Activated CD8-positive, alpha-beta T cell treated with anti-CD3 and anti-CD28 coated beads for 36 hours (primary cell): ENCODE results near the gene ENAH. TPM values are rescaled to one million over a fixed set of nuclear protein-coding genes. Genes with fewer than 3 reads are reported as not detected.

Source experiments
- ATAC-seq: fragments of 200-7000 bp; cut with Tn5 transposase; one replicate; pipeline ENCODE4 v1.10.0; 2021; ENCODE audit warnings: mild to moderate bottlenecking, moderate library complexity
- CTCF ChIA-PET: fragments of 350-600 bp; sonication (Branson Sonifier 250); formaldehyde crosslinking; loops from one replicate; lab custom pipeline; 2021; ENCODE audit warnings: antibody characterized with exemption; lab: Charles Lee
- POLR2A ChIA-PET: fragments of 350-600 bp; sonication (Branson Sonifier 250); formaldehyde crosslinking; loops from one replicate; lab custom pipeline; 2021; ENCODE audit warnings: antibody characterized with exemption; lab: Charles Lee
- DNase-seq: peaks from one replicate; pipeline ENCODE4 v3.0.0-alpha.2; 2020
- H3K27ac Mint-ChIP-seq: one replicate; pipeline ENCODE4 v1.8.0; 2021; ENCODE audit warnings: mild to moderate bottlenecking, mixed read lengths
- H3K27me3 Mint-ChIP-seq: one replicate; pipeline ENCODE4 v1.8.0; 2021; ENCODE audit warnings: mixed read lengths
- H3K36me3 Mint-ChIP-seq: one replicate; pipeline ENCODE4 v1.8.0; 2021; ENCODE audit warnings: low read depth, mixed read lengths
- H3K4me1 Mint-ChIP-seq: one replicate; pipeline ENCODE4 v1.8.0; 2021; ENCODE audit warnings: low read depth, mixed read lengths
- H3K4me3 Mint-ChIP-seq: one replicate; pipeline ENCODE4 v1.8.0; 2021; ENCODE audit warnings: mild to moderate bottlenecking, moderate library complexity, mixed read lengths
- H3K9me3 Mint-ChIP-seq: one replicate; pipeline ENCODE4 v1.8.0; 2021; ENCODE audit warnings: mixed read lengths
- CTCF ChIP-seq: fragments of 200-600 bp; IDR thresholded peaks from one replicate; pipeline ENCODE4 v1.8.0; 2022; ENCODE audit warnings: antibody characterized with exemption, mild to moderate bottlenecking
- intact Hi-C: fragments of 100-400 bp; cut with micrococcal nuclease; formaldehyde crosslinking; loops from one replicate; pipeline ENCODE4 v1.10.0; 2022
- total RNA-seq, 2 experiments: library from RNA; stranded (reverse); gene quantifications; one replicate each; pipeline ENCODE4 v1.2.3, GENCODE V29; 2021

The ENAH gene
- total RNA-seq, 2 experiments from 2014 or later, result 0.51 to 0.65 TPM

- TF ChIP-seq CTCF, result no peak
- ChIA-PET POLR2A (interaction anchor here (0.9 to 1.2 kb wide), 2 partner anchors 17 to 22 kb away, joined by 3 to 4 read pairs; no protein-coding TSS in a partner anchor), CTCF (interaction anchor here (0.9 to 6.2 kb wide), 4 partner anchors 10 to 426 kb away, joined by 3 to 51 read pairs (median 6); no protein-coding TSS in a partner anchor)
- no peak overlapping the region for H3K27ac Mint-ChIP-seq
- H3K27me3 Mint-ChIP-seq, result no peaks in the 10 kb centered on the region
- H3K36me3 Mint-ChIP-seq, result no peaks in the 10 kb centered on the region
- DNase-seq, result no peak
- no peak overlapping the region for H3K4me3 Mint-ChIP-seq
- ATAC-seq, result no peak
- H3K9me3 Mint-ChIP-seq, result no peaks in the 10 kb centered on the region
- intact Hi-C loops, result no loop called here
- H3K4me1 Mint-ChIP-seq, result no peaks in the 10 kb centered on the region
These were observed 167.7 kb downstream of the ENAH start for GRCh38 chr1:225485226-225485625.

- DNase-seq (no peak), ATAC-seq (no peak)
- no peaks in the 10 kb centered on the region for H3K9me3 Mint-ChIP-seq
- no peaks in the 10 kb centered on the region for H3K36me3 Mint-ChIP-seq
- POLR2A ChIA-PET, result interaction anchor here (0.6 to 0.9 kb wide), 2 partner anchors 17 to 579 kb away, joined by 4 to 5 read pairs; no protein-coding TSS in a partner anchor
- H3K4me1 Mint-ChIP-seq, result no peaks in the 10 kb centered on the region
- H3K27ac Mint-ChIP-seq, result no peak overlapping the region
- CTCF ChIA-PET, result interaction anchor here (0.9 to 6.2 kb wide), 5 partner anchors 10 to 426 kb away, joined by 3 to 51 read pairs (median 4); no protein-coding TSS in a partner anchor
- intact Hi-C loops, result no loop called here
- TF ChIP-seq CTCF, result no peak
- H3K4me3 Mint-ChIP-seq, result no peak overlapping the region
- H3K27me3 Mint-ChIP-seq, result no peaks in the 10 kb centered on the region
These were observed 168.2 kb downstream of the ENAH start for GRCh38 chr1:225484657-225485214.

GRCh38 chr1:225483818-225484656, 168.9 kb downstream of the ENAH start:
- no peak overlapping the region for H3K4me3 Mint-ChIP-seq
- ChIA-PET POLR2A (interaction anchor here (0.6 kb wide), 1 partner anchor 579 kb away, joined by 5 read pairs; no protein-coding TSS in a partner anchor), CTCF (interaction anchor here (1.0 to 6.2 kb wide), 3 partner anchors 9 to 427 kb away, joined by 4 to 51 read pairs (median 8); no protein-coding TSS in a partner anchor)
- no peaks in the 10 kb centered on the region for H3K27me3 Mint-ChIP-seq
- DNase-seq (no peak), ATAC-seq (no peak)
- no peaks in the 10 kb centered on the region for H3K4me1 Mint-ChIP-seq
- H3K36me3 Mint-ChIP-seq, result no peaks in the 10 kb centered on the region
- H3K27ac Mint-ChIP-seq, result no peak overlapping the region
- intact Hi-C loops, result no loop called here
- no peaks in the 10 kb centered on the region for H3K9me3 Mint-ChIP-seq
- no peak for TF ChIP-seq CTCF

GRCh38 chr1:225482421-225482950, 170.4 kb downstream of the ENAH start:
- ChIA-PET POLR2A (no interaction called here), CTCF (interaction anchor here (0.6 to 6.2 kb wide), 12 partner anchors 8 to 497 kb away, joined by 3 to 51 read pairs (median 3); partner anchors contain the start of gene SRP9)
- H3K27me3 Mint-ChIP-seq, result no peaks in the 10 kb centered on the region
- TF ChIP-seq CTCF, result no peak
- no peak overlapping the region for H3K27ac Mint-ChIP-seq
- intact Hi-C loops, result no loop called here
- DNase-seq, result no peak
- H3K4me1 Mint-ChIP-seq, result peaks cover 8% of the 10 kb centered on the region
- no peaks in the 10 kb centered on the region for H3K9me3 Mint-ChIP-seq
- no peak for ATAC-seq
- H3K36me3 Mint-ChIP-seq, result no peaks in the 10 kb centered on the region
- no peak overlapping the region for H3K4me3 Mint-ChIP-seq
